Mononuclear cell (primary cell): Measurements from ENCODE around the gene WDR26. TPM values are rescaled to one million over a fixed set of nuclear protein-coding genes. Genes with fewer than 3 reads are reported as not detected.
"Not testable (repeated sequence)": the region's sequence is repeated elsewhere in the genome, so short reads cannot be mapped to it uniquely, and the experiment has no call there.

Experiments used
- H3K27me3 ChIP-seq: 2 replicates; pipeline ENCODE4 v1.6.0; 2011; ENCODE audit warnings: low read length, control low read depth; ENCODE audit not compliant: insufficient read depth
- H3K4me1 ChIP-seq: 2 replicates; pipeline ENCODE4 v1.5.1; 2011; ENCODE audit warnings: mild to moderate bottlenecking, low read length, control low read depth; ENCODE audit not compliant: insufficient read depth
- H3K4me3 ChIP-seq: 2 replicates; pipeline ENCODE4 v1.5.1; 2011; ENCODE audit warnings: mild to moderate bottlenecking, low read length, moderate library complexity
- H3K9me3 ChIP-seq: 2 replicates; pipeline ENCODE4 v1.5.1; 2011; ENCODE audit warnings: low read depth, mild to moderate bottlenecking, control low read depth, low read length
- total RNA-seq: library from RNA; depleted of rRNA; stranded (reverse); fragments of >200 nt; gene quantifications from one replicate; pipeline ENCODE4 v1.2.3, GENCODE V29; 2012

Gene WDR26
- total RNA-seq, 1 donor = 170 TPM

DNA sequence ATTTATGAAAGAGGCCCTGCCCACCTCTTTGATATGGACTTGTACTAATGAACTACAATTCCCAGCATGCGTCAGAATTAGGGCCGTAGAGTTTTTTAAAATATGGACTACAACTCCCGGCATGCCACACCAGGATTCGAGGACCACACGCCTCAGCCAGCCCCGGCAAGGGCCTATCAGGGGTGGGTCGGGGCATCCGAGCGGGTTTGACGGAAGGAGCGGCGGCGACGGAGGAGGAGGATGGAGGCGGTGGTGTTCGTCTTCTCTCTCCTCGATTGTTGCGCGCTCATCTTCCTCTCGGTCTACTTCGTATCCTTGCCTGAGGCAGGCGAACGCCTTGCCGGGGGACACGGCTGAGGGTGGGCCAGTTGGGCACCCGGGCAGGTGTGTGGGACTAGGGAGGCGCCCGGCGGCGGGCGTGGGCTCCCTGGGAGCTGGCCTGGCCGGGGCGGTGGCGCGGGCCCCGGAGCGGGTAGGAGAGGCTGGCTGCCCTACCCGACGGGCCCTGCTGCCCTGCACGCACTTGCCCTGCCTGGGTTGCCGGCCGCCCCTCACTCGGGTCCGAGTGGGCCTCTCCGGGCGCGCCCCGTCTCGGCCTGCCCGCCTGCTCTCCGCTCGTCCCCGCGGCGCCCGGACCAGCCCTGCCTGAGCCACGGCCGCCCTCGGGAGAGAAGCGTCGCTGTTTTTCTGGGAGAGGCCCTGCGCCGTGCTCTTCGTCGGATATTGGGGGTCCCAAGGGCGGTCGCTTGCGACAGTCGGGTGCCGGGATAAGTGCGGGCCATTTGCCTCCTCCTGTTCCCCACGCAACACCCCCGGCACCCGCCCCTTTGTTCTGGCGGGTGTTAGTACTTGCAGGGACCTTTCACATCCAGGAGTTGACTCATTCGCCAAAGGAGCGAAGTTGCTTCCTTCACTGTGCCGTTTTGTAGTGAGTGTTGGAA, 77.6 kb downstream of the WDR26 start, which contains the start of gene CNIH4:
Gene CNIH4, plus strand, starts transcription at position 195 of the 941 bp plus-strand sequence. Its CDS starts 46 bp downstream, at position 241.
- Histone ChIP-seq H3K27me3 (no peaks in the 10 kb centered on the region), H3K4me1 (peaks cover 38% of the 10 kb centered on the region), H3K9me3 (no peaks in the 10 kb centered on the region), H3K4me3 (peak within 1 kb of the TSS; percentile 57)

DNA sequence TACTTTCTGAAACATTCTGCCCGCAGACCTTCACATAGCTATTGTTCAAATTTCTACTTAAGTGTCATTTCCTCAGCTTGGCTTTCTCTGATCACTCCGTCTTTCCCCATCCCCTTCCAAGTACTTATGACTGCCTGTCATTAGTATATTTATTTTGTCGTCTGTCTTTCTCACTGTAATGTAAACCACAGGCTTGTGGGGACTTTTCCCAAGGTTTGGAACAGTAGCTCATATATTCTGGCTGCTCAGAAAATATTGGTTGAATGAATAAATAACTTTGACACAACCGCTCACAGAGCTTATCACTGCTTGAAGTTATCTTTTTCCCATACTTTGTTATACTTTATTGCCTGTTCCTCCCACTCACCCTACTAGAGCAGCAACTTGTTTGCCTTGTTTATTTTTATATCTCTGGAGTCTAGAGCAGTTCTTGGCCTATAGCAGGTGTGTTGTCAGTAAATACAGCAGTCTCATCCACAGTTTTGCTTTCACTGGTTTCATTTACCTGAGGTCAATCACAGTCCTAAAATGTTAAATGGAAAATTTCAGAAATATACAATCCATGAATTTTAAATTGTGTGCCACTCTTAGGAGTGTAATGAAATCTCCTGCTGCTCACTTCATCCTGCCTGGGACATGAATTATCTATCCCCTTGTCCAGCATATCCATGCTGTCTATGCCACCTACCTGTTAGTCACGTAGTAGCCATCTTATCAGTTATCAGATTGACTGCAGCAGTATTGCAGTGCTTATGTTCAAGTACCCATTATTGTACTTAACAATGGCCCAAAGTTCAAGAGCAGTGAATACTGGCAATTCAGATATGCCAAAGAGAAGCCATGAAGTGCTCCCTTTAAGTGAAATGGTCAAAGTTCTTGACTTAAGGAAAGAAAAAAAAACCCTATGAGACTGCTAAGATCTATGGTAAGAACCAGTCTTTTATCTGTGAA, 80.3 kb downstream of the WDR26 start:
- H3K4me1 ChIP-seq = peaks cover 26% of the 10 kb centered on the region
- no peaks in the 10 kb centered on the region for H3K27me3 ChIP-seq
- H3K9me3 ChIP-seq = no peaks in the 10 kb centered on the region
- H3K4me3 ChIP-seq = no peak overlapping the region

GRCh38 chr1:224352436-224353085, 82.0 kb downstream of the WDR26 start:
- not testable (repeated sequence) for H3K27me3 ChIP-seq, H3K9me3 ChIP-seq, H3K4me3 ChIP-seq, H3K4me1 ChIP-seq

DNA sequence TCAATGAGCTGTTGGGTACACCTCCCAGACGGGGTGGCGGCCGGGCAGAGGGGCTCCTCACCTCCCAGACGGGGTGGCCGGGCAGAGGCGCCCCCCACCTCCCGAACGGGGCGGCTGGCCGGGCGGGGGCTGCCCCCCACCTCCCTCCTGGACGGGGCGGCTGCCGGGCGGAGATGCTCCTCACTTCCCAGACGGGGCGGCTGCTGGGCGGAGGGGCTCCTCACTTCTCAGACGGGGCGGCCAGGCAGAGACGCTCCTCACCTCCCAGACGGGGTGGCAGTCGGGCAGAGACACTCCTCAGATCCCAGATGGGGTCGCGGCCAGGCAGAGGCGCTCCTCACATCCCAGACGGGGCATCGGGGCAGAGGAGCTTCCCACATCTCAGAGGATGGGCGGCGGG, 84.9 kb downstream of the WDR26 start:
- H3K27me3 ChIP-seq, H3K4me3 ChIP-seq, H3K9me3 ChIP-seq, H3K4me1 ChIP-seq: not testable (repeated sequence)

GRCh38 chr1:224348137-224348536, 86.5 kb downstream of the WDR26 start:
- Histone ChIP-seq H3K9me3 (peaks cover 8% of the 10 kb centered on the region), H3K27me3 (no peaks in the 10 kb centered on the region), H3K4me1 (no peaks in the 10 kb centered on the region), H3K4me3 (no peak overlapping the region)

DNA sequence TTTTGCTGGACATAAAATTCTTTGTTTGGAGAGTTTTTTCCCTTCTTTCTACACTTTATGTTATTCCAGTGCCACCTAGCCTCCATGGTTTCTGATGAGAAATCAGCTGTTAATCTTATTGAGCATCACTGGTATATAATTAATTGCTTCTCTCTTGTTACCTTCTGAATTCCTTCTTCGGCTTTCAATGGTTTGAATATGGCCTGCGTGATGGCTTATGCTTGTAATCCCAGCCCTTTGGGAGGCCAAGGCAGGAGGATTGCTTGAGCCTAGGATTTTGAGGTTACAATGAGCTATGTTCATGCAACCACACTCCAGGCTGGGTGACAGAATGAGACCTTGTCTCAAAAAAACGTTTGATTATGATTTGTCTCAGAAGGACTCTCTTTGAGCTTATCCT, 90.9 kb downstream of the WDR26 start:
- Histone ChIP-seq H3K4me1 (peaks cover 7% of the 10 kb centered on the region), H3K9me3 (peaks cover 8% of the 10 kb centered on the region)

GRCh38 chr1:224340453-224341384, 93.9 kb downstream of the WDR26 start:
- H3K27me3 ChIP-seq, H3K9me3 ChIP-seq, H3K4me1 ChIP-seq: not testable (repeated sequence)
- H3K4me3 ChIP-seq = peak overlapping the region; percentile 38

More for the DNA sequence above, 90.9 kb downstream of the WDR26 start:
- H3K27me3 ChIP-seq = no peaks in the 10 kb centered on the region
- H3K4me3 ChIP-seq = no peak overlapping the region

GRCh38 chr1:224339442-224340033, 95.1 kb downstream of the WDR26 start:
- peaks cover 8% of the 10 kb centered on the region for H3K9me3 ChIP-seq
- H3K4me3 ChIP-seq = no peak overlapping the region
- H3K27me3 ChIP-seq = no peaks in the 10 kb centered on the region
- H3K4me1 ChIP-seq = peaks cover 7% of the 10 kb centered on the region

DNA sequence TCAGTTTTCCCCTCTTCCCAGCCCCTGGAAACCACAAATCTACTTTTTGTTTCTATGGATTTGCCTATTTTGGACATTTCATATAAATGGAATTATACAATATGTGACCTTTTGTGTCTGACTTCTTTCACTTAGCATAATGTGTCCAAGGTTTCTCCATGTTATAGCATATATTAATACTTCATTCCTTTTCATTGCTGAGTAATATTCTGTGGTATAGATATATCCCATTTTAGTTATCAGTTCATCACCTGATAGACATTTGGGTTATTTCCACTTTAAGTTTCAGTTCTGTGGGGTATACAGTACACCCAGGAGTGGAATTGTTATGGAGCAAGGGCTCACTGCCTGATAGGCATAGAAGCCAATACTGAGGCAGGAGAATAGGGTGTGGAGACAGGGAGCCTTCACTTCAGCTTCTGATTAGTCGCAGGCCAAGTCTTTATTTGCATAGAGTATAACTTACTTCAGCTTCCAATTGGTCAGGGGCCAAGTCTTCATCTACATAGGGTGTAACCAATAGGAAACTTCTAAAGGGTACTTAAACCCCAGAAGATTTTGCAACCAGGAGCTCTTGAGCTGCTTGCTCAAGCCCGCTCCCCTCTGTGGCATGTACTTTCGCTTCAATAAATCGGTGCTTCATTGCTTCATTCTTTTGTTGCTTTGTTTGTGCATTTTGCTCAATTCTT, 96.3 kb downstream of the WDR26 start:
- H3K27me3 ChIP-seq = no peaks in the 10 kb centered on the region
- no peaks in the 10 kb centered on the region for H3K9me3 ChIP-seq
- H3K4me3 ChIP-seq = no peak overlapping the region
- H3K4me1 ChIP-seq = peaks cover 7% of the 10 kb centered on the region

Other genes with a start within 250 kb of the WDR26 start
- gene NVL, start 104.6 kb downstream of the WDR26 start, total RNA-seq = 20.0 TPM
- gene CNIH4, start 77.9 kb downstream of the WDR26 start, total RNA-seq = 39.6 TPM
- 1.4 TPM for gene CNIH3, start 181.5 kb upstream of the WDR26 start, total RNA-seq